NCI-H748 (cell line): Measurements from ENCODE around the gene AADACL2.

ENCODE experiments used
- DNase-seq: peaks from one replicate; lab custom pipeline; 2025; ENCODE audit not compliant: unreplicated experiment; lab: John Stamatoyannopoulos, UW

AADACL2 gene

DNA sequence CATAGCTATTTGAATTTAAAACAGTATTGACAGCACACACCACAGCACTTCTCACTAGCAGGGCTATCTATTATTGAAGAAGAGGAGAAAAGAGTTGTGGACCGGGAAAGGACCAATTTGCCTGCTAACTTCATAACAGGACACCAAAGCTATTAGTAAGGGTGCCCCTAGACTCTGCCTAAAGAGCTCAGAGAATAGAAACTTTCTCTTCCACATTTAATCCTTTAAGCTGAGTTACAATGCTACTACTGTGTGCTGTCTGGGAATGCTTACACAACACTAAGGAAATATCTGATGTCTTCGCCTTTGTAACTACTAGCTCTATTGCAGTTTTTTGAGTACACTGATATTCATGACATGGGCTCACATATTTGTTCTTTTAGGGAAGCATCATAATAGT, 66.7 kb downstream of the AADACL2 start:
- DNase-seq: no peak

DNA sequence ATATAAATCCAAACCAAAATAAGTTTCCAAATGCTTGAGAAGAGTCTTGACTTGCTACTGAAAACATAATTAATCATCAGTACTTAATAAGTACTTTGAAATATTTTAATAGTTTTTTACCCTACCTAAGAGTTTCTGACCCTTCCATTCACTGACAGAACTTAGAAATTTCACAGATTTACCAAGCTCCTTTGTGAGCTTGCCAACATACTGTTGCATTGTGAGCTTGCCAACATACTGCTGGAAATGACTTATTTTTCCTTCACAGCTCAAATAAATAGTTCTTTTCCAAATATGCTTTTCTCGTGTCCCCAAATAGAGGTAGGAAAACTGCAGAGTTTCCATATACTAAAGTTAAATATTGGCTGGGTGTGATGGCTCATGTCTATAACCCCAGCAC, 70.5 kb downstream of the AADACL2 start:
- no peak for DNase-seq

DNA sequence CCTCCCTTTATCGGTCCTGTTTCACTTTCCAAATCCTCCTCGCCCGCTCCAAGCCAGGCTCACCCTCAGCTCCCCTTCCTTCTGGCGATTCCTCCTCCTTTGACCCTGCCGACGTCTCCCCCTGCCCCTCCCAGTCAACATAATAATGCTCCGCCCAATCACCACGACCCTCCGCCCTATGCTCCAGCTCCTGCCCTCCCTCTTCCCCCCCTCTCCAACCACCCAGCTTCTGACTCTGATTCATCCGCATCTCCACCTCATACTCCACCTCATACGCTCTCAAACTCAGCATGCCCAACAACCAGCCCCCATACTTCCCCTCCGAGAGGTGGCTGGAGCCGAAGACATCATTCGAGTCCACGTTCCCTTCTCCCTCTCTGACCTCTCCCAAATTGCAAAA, 73.1 kb downstream of the AADACL2 start:
- no peak for DNase-seq
